ENCODE data around the gene TMX2. TPM values are rescaled to one million over a fixed set of nuclear protein-coding genes. Genes with fewer than 3 reads are reported as not detected.

The TMX2 gene
- total and polyA plus RNA-seq, 9 of the 15 experiments (the other 6 are each of a cell fraction or from before 2014, with no cell fraction given), result 176 to 433 (median 227) TPM

DNA sequence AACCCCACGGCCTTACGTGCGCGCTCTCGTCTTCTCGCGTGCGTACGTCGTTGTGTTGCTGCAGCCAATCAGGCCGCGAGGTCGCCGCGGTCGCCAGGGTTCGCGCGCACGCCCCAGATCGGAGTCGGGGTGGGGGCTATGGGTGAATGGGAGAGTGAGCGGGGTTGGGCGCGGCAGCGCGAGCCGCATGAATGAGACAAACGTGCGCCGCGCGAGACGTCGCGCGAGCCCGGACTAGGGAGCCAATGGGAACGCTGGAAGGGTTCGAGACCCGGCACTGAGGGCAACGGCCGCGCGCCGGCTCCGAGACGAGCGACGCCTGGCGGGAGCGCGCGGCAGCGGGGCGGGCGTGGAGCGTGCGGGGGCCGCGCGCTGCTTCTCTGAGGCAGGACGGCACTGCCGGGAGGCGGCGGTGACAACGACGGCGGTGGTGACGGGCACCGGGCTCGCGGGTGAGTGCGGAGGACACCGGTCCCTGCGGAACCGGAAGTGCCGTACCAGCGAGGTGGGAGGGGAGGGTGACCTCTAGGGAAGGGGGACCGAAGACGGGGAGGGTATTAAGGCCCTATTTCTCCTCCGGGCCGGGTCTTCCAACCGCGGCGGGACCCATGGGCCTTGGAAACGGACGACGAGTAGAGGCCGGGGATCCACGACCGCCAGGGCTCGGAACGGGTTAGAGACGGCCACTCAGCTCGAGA lies 44.5 kb upstream of the TMX2 start, which contains the start of gene ZDHHC5 (continued):
- TF ChIP-seq, protein P1, sequence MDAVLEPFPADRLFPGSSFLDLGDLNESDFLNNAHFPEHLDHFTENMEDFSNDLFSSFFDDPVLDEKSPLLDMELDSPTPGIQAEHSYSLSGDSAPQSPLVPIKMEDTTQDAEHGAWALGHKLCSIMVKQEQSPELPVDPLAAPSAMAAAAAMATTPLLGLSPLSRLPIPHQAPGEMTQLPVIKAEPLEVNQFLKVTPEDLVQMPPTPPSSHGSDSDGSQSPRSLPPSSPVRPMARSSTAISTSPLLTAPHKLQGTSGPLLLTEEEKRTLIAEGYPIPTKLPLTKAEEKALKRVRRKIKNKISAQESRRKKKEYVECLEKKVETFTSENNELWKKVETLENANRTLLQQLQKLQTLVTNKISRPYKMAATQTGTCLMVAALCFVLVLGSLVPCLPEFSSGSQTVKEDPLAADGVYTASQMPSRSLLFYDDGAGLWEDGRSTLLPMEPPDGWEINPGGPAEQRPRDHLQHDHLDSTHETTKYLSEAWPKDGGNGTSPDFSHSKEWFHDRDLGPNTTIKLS (IDR thresholded peaks at IDR 0.05; ENCODE audit: borderline replicate concordance, low read depth), result peak; percentile 86; the same call in 1 of the 2 replicates
- TF ChIP-seq TEAD1 (CRISPR knock-in tag; IDR thresholded peaks at IDR 0.05) (peak; percentile 53 to 91; a peak in 3 of 4 replicates), ILF3 (IDR thresholded peaks at IDR 0.05; ENCODE audit: borderline replicate concordance) (peak; percentile 75; the same call in 1 of the 2 replicates), KAT8 (IDR thresholded peaks at IDR 0.05; ENCODE audit: low read depth) (no peak), HSF4 (CRISPR knock-in tag; IDR thresholded peaks at IDR 0.05; ENCODE audit: borderline replicate concordance) (no peak), YY1 (IDR thresholded peaks at IDR 0.05; ENCODE audit: borderline replicate concordance in 1 of 3, control insufficient read depth in 1 of 3, extremely low read depth in 1 of 3, insufficient read depth in 3 of 3, insufficient read length in 1 of 3, insufficient replicate concordance in 2 of 3, low read depth in 1 of 3, low read length in 2 of 3) (peak in 2 of 3 experiments; percentile 67 to 72), ZNF584 (CRISPR knock-in tag; IDR thresholded peaks at IDR 0.05; ENCODE audit: low read depth) (peak; percentile 90; the same call in 1 of the 2 replicates), ZBED1 (IDR thresholded peaks at IDR 0.05) (no peak), ZBTB1 (CRISPR knock-in tag; IDR thresholded peaks at IDR 0.05; ENCODE audit: borderline replicate concordance, low read depth) (peak; percentile 87), JUN (IDR thresholded peaks at IDR 0.05; ENCODE audit: borderline replicate concordance, low read depth, low read length) (no peak), JUN (CRISPR knock-in tag; IDR thresholded peaks at IDR 0.05; ENCODE audit: borderline replicate concordance) (0 out of 2 replicates have a peak, but pooled peaks have one; percentile 17), RBM25 (IDR thresholded peaks at IDR 0.05; ENCODE audit: low read depth, low read length, severe bottlenecking) (peak; percentile 95), RBM22 (IDR thresholded peaks at IDR 0.05; ENCODE audit: low read depth, low read length, poor library complexity, severe bottlenecking) (no peak), KLF6 (CRISPR knock-in tag; IDR thresholded peaks at IDR 0.05; ENCODE audit: borderline replicate concordance) (no peak), PHB (CRISPR knock-in tag; IDR thresholded peaks at IDR 0.05) (no peak)
- TF ChIP-seq, protein P2, sequence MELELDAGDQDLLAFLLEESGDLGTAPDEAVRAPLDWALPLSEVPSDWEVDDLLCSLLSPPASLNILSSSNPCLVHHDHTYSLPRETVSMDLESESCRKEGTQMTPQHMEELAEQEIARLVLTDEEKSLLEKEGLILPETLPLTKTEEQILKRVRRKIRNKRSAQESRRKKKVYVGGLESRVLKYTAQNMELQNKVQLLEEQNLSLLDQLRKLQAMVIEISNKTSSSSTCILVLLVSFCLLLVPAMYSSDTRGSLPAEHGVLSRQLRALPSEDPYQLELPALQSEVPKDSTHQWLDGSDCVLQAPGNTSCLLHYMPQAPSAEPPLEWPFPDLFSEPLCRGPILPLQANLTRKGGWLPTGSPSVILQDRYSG (tag; conservative IDR thresholded peaks at IDR 0.05; ENCODE audit: low read depth), result no peak
- TF ChIP-seq, protein P3, sequence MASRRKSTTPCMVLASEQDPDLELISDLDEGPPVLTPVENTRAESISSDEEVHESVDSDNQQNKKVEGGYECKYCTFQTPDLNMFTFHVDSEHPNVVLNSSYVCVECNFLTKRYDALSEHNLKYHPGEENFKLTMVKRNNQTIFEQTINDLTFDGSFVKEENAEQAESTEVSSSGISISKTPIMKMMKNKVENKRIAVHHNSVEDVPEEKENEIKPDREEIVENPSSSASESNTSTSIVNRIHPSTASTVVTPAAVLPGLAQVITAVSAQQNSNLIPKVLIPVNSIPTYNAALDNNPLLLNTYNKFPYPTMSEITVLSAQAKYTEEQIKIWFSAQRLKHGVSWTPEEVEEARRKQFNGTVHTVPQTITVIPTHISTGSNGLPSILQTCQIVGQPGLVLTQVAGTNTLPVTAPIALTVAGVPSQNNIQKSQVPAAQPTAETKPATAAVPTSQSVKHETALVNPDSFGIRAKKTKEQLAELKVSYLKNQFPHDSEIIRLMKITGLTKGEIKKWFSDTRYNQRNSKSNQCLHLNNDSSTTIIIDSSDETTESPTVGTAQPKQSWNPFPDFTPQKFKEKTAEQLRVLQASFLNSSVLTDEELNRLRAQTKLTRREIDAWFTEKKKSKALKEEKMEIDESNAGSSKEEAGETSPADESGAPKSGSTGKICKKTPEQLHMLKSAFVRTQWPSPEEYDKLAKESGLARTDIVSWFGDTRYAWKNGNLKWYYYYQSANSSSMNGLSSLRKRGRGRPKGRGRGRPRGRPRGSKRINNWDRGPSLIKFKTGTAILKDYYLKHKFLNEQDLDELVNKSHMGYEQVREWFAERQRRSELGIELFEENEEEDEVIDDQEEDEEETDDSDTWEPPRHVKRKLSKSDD (conservative IDR thresholded peaks at IDR 0.05; ENCODE audit: low read length), result no peak
- TF ChIP-seq, protein P4, sequence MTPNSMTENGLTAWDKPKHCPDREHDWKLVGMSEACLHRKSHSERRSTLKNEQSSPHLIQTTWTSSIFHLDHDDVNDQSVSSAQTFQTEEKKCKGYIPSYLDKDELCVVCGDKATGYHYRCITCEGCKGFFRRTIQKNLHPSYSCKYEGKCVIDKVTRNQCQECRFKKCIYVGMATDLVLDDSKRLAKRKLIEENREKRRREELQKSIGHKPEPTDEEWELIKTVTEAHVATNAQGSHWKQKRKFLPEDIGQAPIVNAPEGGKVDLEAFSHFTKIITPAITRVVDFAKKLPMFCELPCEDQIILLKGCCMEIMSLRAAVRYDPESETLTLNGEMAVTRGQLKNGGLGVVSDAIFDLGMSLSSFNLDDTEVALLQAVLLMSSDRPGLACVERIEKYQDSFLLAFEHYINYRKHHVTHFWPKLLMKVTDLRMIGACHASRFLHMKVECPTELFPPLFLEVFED (CRISPR knock-in tag; conservative IDR thresholded peaks at IDR 0.05), result no peak
- TF ChIP-seq, protein P5, sequence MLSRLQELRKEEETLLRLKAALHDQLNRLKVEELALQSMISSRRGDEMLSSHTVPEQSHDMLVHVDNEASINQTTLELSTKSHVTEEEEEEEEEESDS (CRISPR knock-in tag; IDR thresholded peaks at IDR 0.05), result no peak
